C4-2B (cell line): Measurements from ENCODE around the gene OR5K4.

ENCODE experiments used
- CTCF ChIP-seq: fragments of 450-650 bp; conservative IDR thresholded peaks from 2 replicates; pipeline ENCODE4 v1.5.1; 2017; ENCODE audit warnings: mild to moderate bottlenecking
- ZFX ChIP-seq: fragments of 450-650 bp; IDR thresholded peaks from 2 replicates; pipeline ENCODE4 v1.6.1; 2017

GRCh38 chr3:98360681-98361080, 7.0 kb downstream of the OR5K4 start:
- TF ChIP-seq CTCF (no peak), ZFX (no peak)
